Psoas muscle (tissue), 8 donors: ENCODE data around the gene FMO4. TPM values are rescaled to one million over a fixed set of nuclear protein-coding genes. Genes with fewer than 3 reads are reported as not detected.

Source experiments
- ATAC-seq, 4 donors: fragments of 200-7000 bp; cut with Tn5 transposase; one replicate each; pipeline ENCODE4 v1.9.1; 2020; ENCODE audit warnings: moderate library complexity in 3 of 4, mild to moderate bottlenecking in 2 of 4
- DNase-seq, 2 donors: peaks; one replicate each; pipeline ENCODE4 v3.0.0-alpha.2; 2020
- H3K27ac ChIP-seq: fragments of 200-600 bp; one replicate; pipeline ENCODE4 v1.8.0; 2022
- H3K27me3 ChIP-seq, 3 donors: fragments of 200-600 bp in 1 of 3; one replicate each; pipeline versions ENCODE4 v1.6.1 to v1.8.0; 2013 to 2022; ENCODE audit warnings: low read length in 2 of 3, mild to moderate bottlenecking in 2 of 3, moderate library complexity in 1 of 3; ENCODE audit not compliant: insufficient read depth in 3 of 3
- H3K36me3 ChIP-seq, 2 donors: fragments of 200-600 bp in 1 of 2; one replicate each; pipeline versions ENCODE4 v1.6.1 to v1.8.0; 2013 to 2022; ENCODE audit warnings: low read depth in 1 of 2, mild to moderate bottlenecking in 1 of 2, moderate library complexity in 1 of 2; ENCODE audit not compliant: insufficient read depth in 1 of 2
- H3K4me1 ChIP-seq: fragments of 200-600 bp; one replicate; pipeline ENCODE4 v1.8.0; 2022
- H3K4me3 ChIP-seq: fragments of 200-600 bp; one replicate; pipeline ENCODE4 v1.8.0; 2022; ENCODE audit warnings: mild to moderate bottlenecking
- H3K9me3 ChIP-seq: fragments of 200-600 bp; one replicate; pipeline ENCODE4 v1.8.0; 2022
- CTCF ChIP-seq: fragments of 200-600 bp; IDR thresholded peaks from one replicate; pipeline ENCODE4 v1.8.0; 2022; ENCODE audit warnings: antibody characterized with exemption
- WGBS, 3 donors: extraction: QIAGEN DNeasy Blood & Tissue Kit; methylation state at CpG; one replicate each; pipeline versions ENCODE4 v1.1.6 to v1.1.7; 2013; 5-methylcytosine and 5-hydroxymethylcytosine counted together
- intact Hi-C, 2 donors: fragments of 100-400 bp; cut with DNase I; formaldehyde crosslinking; loops; one replicate each; pipeline versions ENCODE4 v1.11.0 to v1.14.2; 2022
- polyA plus RNA-seq, 3 donors: library from polyadenylated mRNA; stranded (reverse); fragments of 200-250 nt; gene quantifications; one replicate each; pipeline ENCODE4 v1.2.3, GENCODE V29; 2013
- total RNA-seq, 4 donors: library from RNA; stranded (reverse); fragmentation: NEBNext Ultra II Directional in 2 of 4; extraction: Animal tissue kit (Norgen Biotek cat#: 25700) in 2 of 4; gene quantifications; one replicate each; pipeline versions ENCODE4 v1.2.1 to v1.2.4, GENCODE V29; 2021 to 2023
- donor health status: healthy with polysubstance abuse.
- donor health status: DM: no; HTN: no; CAD: no; lungs with moderate emphysema.
- donor health status: Bipolar disorder and iron deficiency.
- donor health status: healthy.
- donor health status: DM: yes; HTN: yes; CAD: no.
- donor health status: DM: no; HTN: no; CAD: no.
- donor health status: DM: no; HTN: no; CAD: no.
- donor health status: DM: yes; HTN: yes; CAD: no.

FMO4 gene
- total and polyA plus RNA-seq, 7 donors: 0.15 to 1.7 (median 0.66) TPM

- ATAC-seq: no peak
- intact Hi-C loops: no loop called here
- Histone ChIP-seq H3K27ac (no peak overlapping the region), H3K27me3 (no peaks in the 10 kb centered on the region), H3K4me3 (no peak overlapping the region), H3K4me1 (no peaks in the 10 kb centered on the region), H3K9me3 (peaks cover 16% of the 10 kb centered on the region), H3K36me3 (no peaks in the 10 kb centered on the region)
- TF ChIP-seq CTCF: no peak
- no peak for DNase-seq
- 71 to 77% (median 73%) methylated on average over 2 of the region's 2 CpGs for WGBS, 3 donors
Measured at GRCh38 chr1:171296897-171297296, 17.1 kb upstream of the FMO4 start.

GRCh38 chr1:171298696-171299095, 15.3 kb upstream of the FMO4 start:
- no peak for TF ChIP-seq CTCF
- intact Hi-C loops: no loop called here
- H3K27me3 ChIP-seq: no peaks in the 10 kb centered on the region
- ATAC-seq: no peak
- no peak overlapping the region for H3K4me3 ChIP-seq
- no peaks in the 10 kb centered on the region for H3K36me3 ChIP-seq
- 70 to 75% (median 75%) methylated on average over 4 of the region's 4 CpGs for WGBS, 3 donors
- DNase-seq: no peak
- no peak overlapping the region for H3K27ac ChIP-seq
- H3K9me3 ChIP-seq: peaks cover 16% of the 10 kb centered on the region
- H3K4me1 ChIP-seq: no peaks in the 10 kb centered on the region

- ATAC-seq: no peak
- H3K27me3 ChIP-seq: no peaks in the 10 kb centered on the region
- H3K4me1 ChIP-seq: no peaks in the 10 kb centered on the region
- no peak for DNase-seq
- no peak for TF ChIP-seq CTCF
- no peaks in the 10 kb centered on the region for H3K36me3 ChIP-seq
- H3K27ac ChIP-seq: no peak overlapping the region
- H3K9me3 ChIP-seq: peaks cover 16% of the 10 kb centered on the region
- intact Hi-C loops: no loop called here
- 77 to 80% (median 78%) methylated on average over 2 of the region's 2 CpGs for WGBS, 3 donors
- no peak overlapping the region for H3K4me3 ChIP-seq
Measured at GRCh38 chr1:171299342-171299741, 14.6 kb upstream of the FMO4 start.

GRCh38 chr1:171300401-171300800, 13.6 kb upstream of the FMO4 start:
- no peaks in the 10 kb centered on the region for H3K4me1 ChIP-seq
- no peak for ATAC-seq
- H3K27me3 ChIP-seq: no peaks in the 10 kb centered on the region
- peaks cover 16% of the 10 kb centered on the region for H3K9me3 ChIP-seq
- intact Hi-C loops: no loop called here
- 92 to 95% (median 92%) methylated on average over 1 of the region's 1 CpG for WGBS, 3 donors
- H3K4me3 ChIP-seq: no peak overlapping the region
- DNase-seq: no peak
- H3K27ac ChIP-seq: no peak overlapping the region
- TF ChIP-seq CTCF: no peak
- H3K36me3 ChIP-seq: no peaks in the 10 kb centered on the region

GRCh38 chr1:171310661-171311087, 3.3 kb upstream of the FMO4 start:
- H3K4me3 ChIP-seq: no peak overlapping the region
- H3K27me3 ChIP-seq: no peaks in the 10 kb centered on the region
- ATAC-seq: no peak
- intact Hi-C loops: loop anchor here (5.0 to 10.0 kb wide), 3 partner anchors 63 to 343 kb away; partner anchors contain the start of gene FMO1 (in 1 of the 2)
- H3K27ac ChIP-seq: no peak overlapping the region
- H3K36me3 ChIP-seq: no peaks in the 10 kb centered on the region
- WGBS, 3 donors: 34 to 36% (median 35%) methylated on average over 3 of the region's 3 CpGs
- DNase-seq: no peak
- H3K9me3 ChIP-seq: no peaks in the 10 kb centered on the region
- TF ChIP-seq CTCF: no peak
- no peaks in the 10 kb centered on the region for H3K4me1 ChIP-seq
